Measurements from ENCODE around the gene ARFGEF3.
A peak's percentile ranks its signal among the peaks of the same experiment; 100 is the strongest.
"Not testable (repeated sequence)": the region's sequence is repeated elsewhere in the genome, so short reads cannot be mapped to it uniquely, and the experiment has no call there.

Gene ARFGEF3

GRCh38 chr6:138318741-138319375, 157.1 kb downstream of the ARFGEF3 start:
- no peak for DNase-seq

- no peak for DNase-seq
Observed at GRCh38 chr6:138321934-138322333, 160.2 kb downstream of the ARFGEF3 start.

GRCh38 chr6:138323821-138324220, 162.1 kb downstream of the ARFGEF3 start:
- no peak for DNase-seq

- DNase-seq = no peak
Observed at GRCh38 chr6:138328210-138328609, 166.5 kb downstream of the ARFGEF3 start.

GRCh38 chr6:138330763-138331162, 169.0 kb downstream of the ARFGEF3 start:
- no peak for DNase-seq

GRCh38 chr6:138331444-138331843, 169.7 kb downstream of the ARFGEF3 start:
- DNase-seq = no peak

GRCh38 chr6:138331984-138332383, 170.2 kb downstream of the ARFGEF3 start:
- DNase-seq = no peak

- DNase-seq = no peak
Observed at GRCh38 chr6:138334000-138334399, 172.3 kb downstream of the ARFGEF3 start.

- DNase-seq = no peak
Observed at GRCh38 chr6:138334963-138335362, 173.2 kb downstream of the ARFGEF3 start.

- no peak for DNase-seq
Observed at GRCh38 chr6:138336221-138336620, 174.5 kb downstream of the ARFGEF3 start.

GRCh38 chr6:138337076-138337475, 175.3 kb downstream of the ARFGEF3 start:
- no peak for DNase-seq

GRCh38 chr6:138339024-138339423, 177.3 kb downstream of the ARFGEF3 start:
- DNase-seq = no peak

GRCh38 chr6:138341176-138341575, 179.4 kb downstream of the ARFGEF3 start:
- DNase-seq = no peak

- DNase-seq = no peak
Observed at GRCh38 chr6:138343112-138343511, 181.4 kb downstream of the ARFGEF3 start.

GRCh38 chr6:138345565-138346285, 184.0 kb downstream of the ARFGEF3 start:
- no peak for DNase-seq

- peak in 1 of 2 donors; percentile 4 for DNase-seq
Observed at GRCh38 chr6:138346302-138347195, 184.8 kb downstream of the ARFGEF3 start.

- DNase-seq = no peak
Observed at GRCh38 chr6:138347864-138348263, 186.1 kb downstream of the ARFGEF3 start.

- DNase-seq = no peak
Observed at GRCh38 chr6:138349891-138350290, 188.2 kb downstream of the ARFGEF3 start.

- no peak for DNase-seq
Observed at GRCh38 chr6:138357928-138358327, 196.2 kb downstream of the ARFGEF3 start.

- not testable (repeated sequence) for DNase-seq
Observed at GRCh38 chr6:138368684-138369083, 206.9 kb downstream of the ARFGEF3 start.

GRCh38 chr6:138370631-138371451, 209.1 kb downstream of the ARFGEF3 start:
- DNase-seq = no peak

- no peak for DNase-seq
Observed at GRCh38 chr6:138371452-138371711, 209.6 kb downstream of the ARFGEF3 start.

- no peak for DNase-seq
Observed at GRCh38 chr6:138371720-138372119, 210.0 kb downstream of the ARFGEF3 start.

All from CD4-positive, alpha-beta T cell treated with Interleukin-4 for 1 hour (primary cell).